GM23248 (cell line): ENCODE data around the gene CNTNAP4.

ENCODE experiments used
- EZH2 ChIP-seq: fragments of 200-600 bp; sonication (generic); IDR thresholded peaks from 2 replicates; pipeline ENCODE4 v1.6.1; 2018; ENCODE audit warnings: antibody characterized with exemption, mild to moderate bottlenecking; ENCODE audit not compliant: insufficient read depth, poor library complexity, severe bottlenecking
- EZH2phosphoT487 ChIP-seq: fragments of 200-600 bp; sonication (generic); IDR thresholded peaks from 2 replicates; pipeline ENCODE4 v1.6.1; 2018; ENCODE audit warnings: antibody characterized with exemption, moderate library complexity, mild to moderate bottlenecking, low read depth; ENCODE audit not compliant: insufficient read depth

DNA sequence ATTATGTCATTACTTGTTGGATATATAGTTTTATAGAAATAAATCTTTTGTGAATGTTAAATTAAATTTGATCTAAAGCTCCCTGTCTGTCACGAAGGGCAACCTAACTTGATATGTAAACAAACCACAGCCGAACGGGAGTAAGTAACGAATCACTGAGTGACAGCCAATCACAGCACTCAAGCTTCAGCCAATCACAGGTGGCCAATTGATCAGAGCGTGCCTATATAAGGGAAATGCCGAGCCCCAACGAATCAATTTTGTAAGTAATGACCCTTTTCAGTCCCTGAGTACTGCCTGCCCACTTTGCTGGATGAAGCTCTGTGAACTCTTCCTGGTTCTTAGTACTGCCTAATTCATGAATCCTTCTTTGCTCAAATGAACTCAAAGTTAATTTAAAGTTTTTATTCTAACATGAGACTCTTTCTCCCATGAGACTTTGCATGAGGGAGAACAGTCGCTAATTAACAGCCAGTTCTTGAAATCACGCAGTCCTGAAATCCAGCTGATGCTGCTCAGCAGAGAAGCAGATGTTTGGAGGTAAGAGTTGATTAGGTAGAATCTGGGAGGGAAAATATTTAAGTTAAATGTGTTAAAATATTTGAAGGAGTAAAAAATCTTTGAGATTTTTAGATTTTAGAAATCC lies 302.2 kb downstream of the CNTNAP4 start:
- TF ChIP-seq EZH2phosphoT487: no peak
- TF ChIP-seq EZH2: no peak
